ENCODE data around the gene MTPN. TPM values are rescaled to one million over a fixed set of nuclear protein-coding genes. Genes with fewer than 3 reads are reported as not detected.

Gene MTPN
- total RNA-seq, 1 donor from 2014 or later = 159 TPM

DNA sequence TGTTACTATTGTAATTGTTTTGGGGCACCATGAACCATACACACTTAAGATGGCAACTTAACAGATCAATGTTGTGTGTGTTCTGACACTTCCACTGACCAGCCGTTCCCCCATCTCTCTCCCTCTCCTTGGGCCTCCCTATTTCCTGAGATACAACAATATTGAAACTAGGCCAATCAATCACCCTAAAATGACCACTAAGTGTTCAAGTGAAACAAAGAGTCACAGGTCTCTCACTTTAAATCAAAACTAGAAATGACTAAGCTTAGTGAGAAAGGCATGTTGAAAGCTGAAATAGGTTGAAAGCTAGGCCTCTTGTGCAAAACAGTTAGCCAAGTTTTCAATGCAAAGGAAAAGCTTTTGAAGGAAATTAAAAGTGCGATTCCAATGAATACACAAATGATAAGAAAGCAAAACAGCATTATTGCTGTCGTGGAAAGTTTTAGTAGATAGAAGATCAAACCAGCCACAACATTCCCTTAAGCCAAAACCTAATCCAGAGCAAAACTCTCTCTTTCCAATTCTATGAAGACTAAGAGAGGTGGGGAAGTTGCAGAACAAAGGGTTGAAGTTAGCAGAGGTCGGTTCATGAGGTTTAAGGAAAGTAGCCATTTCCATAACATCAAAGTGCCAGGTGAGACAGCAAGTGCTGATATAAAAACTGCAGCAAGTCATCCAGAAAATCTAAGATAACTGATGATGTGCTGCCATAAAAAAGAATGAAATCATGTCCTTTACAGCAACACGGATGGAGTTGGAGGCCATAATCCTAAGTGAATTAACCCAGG, 90.6 kb downstream of the MTPN start:
- DNase-seq (ENCODE audit: low read depth, low spot score) = no peak

DNA sequence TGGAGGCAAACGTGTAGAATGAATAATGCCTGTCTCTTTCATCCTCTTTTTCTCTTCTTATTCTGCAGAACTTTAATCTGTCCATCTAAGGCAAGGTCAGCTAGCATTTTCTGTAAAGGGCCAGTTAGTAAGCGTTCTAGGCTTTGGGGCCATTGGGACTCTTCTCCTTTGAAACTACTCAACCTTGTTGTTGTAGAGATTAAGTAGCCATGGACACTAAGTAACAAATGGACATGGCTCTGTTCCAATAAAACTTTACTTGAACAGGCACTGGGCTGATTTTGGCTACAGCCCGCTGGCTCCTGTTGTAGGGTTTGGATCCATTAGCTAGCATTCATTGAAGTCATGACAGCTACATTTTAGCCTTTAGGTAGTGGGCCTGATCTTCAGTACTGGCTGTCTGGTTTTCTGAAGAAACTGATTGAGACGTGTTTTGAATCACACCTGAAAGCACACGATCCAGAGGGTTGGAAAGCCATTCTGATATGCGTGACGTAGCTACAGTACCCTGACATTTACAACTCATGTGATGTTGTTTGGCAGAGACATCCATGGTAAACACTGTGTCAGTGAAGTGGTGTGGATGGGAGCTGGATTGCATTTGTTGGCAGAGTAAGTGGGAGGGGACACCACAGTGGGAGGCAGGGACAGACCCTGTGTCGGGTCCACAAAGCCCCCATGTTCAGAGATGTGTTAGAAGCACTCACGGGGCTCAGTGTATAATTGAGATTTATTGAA, 92.5 kb downstream of the MTPN start:
- DNase-seq (ENCODE audit: low read depth, low spot score) = no peak

- DNase-seq (ENCODE audit: low read depth, low spot score) = no peak
Measured at GRCh38 chr7:135879233-135879632, 97.9 kb downstream of the MTPN start.

DNA sequence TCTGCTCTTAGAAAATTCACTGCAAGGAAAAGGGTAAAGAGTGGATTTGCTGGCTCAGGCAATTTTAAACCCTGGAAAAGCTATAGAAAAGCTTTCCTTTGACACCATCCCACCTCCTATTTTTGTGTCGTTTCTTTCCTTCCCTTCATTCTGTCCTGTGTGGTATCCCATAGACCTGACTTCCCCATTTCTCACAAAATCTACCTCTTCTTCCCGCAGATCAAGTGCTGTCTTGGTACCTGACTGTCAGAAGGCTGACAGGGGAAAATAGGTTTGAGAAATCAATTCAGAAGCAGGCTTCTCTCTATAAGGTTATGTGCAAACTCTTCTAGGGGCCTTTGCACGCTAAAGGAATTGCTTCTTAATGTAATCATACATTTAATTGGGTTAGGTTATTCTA, 98.9 kb downstream of the MTPN start:
- no peak for DNase-seq (ENCODE audit: low read depth, low spot score)

DNA sequence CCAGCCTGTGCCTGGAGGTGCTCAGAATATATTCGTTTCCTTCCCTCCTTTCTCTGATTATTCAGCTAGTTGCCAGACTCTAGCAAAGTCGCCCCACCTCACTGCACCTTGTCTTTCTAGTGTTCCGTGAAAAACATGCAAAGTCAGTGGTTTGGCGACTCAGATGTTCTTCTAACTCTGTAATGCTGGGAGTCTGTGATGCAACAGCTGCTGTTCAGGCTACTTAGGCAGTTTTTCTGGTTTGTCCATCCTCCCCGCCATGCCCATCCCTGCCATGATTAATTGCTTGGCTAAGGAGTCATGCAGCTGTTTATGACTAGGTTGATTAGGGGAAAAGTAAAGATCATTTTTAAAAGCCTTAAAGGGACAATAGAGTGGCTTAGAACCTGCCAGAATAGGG, 99.4 kb downstream of the MTPN start:
- no peak for DNase-seq (ENCODE audit: low read depth, low spot score)

Other genes starting within 250 kb of the MTPN start
- gene SLC13A4, start 249.2 kb downstream of the MTPN start, total RNA-seq = not detected in 2 replicates
- gene FAM180A, start 228.5 kb downstream of the MTPN start, total RNA-seq = not detected in 2 replicates